GM12891 (cell line): ENCODE results near the gene NOSTRIN.

Experiments
- POLR2A ChIP-seq: IDR thresholded peaks from 2 replicates; pipeline ENCODE4 v1.6.1; 2011; ENCODE audit warnings: low read depth, low read length, control low read depth
- POLR2AphosphoS5 ChIP-seq: IDR thresholded peaks from 2 replicates; pipeline ENCODE4 v1.6.1; 2011; ENCODE audit warnings: low read depth, low read length, control low read depth

GRCh38 chr2:168766600-168766999 lies 35.8 kb upstream of the NOSTRIN start:
- TF ChIP-seq POLR2A, result no peak
- TF ChIP-seq POLR2AphosphoS5, result no peak
